Testis (tissue), 2 donors: ENCODE data around the gene VIT.

Experiments used
- POLR2A ChIP-seq: fragments of 450-650 bp; IDR thresholded peaks from one replicate; pipeline ENCODE4 v1.6.1; 2017; ENCODE audit warnings: antibody characterized with exemption, mild to moderate bottlenecking, moderate library complexity
- TF ChIP-seq, protein P1 (sequence below), 3 experiments: fragments of 450-650 bp in 2 of 3; fragments of 200-600 bp in 1 of 3; sonication (generic) in 1 of 3; IDR thresholded peaks; one replicate each; pipeline ENCODE4 v1.5.1; 2016 to 2019; ENCODE audit warnings: antibody characterized with exemption in 3 of 3, mild to moderate bottlenecking in 2 of 3, moderate library complexity in 1 of 3

DNA sequence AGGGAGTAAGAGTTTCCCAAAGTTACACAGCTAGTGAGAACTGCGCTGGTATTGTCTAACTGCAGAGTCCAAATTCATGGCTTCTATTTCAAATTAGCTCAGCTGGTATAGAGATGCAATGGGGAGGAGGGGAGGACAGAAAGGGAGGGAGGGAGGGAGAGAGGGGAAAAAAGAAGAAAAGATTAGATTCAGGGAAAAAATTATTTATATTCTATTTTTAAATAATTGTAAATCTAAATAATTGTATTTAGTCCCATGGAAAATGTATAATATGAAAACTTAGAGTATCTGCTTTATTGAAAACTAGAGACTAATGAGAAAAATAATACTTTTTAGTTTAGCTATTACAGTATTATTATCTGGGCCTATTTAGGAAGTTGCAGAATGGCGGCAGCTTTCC is 37.3 kb upstream of the VIT start:
- TF ChIP-seq POLR2A: no peak
- TF ChIP-seq, protein P1, sequence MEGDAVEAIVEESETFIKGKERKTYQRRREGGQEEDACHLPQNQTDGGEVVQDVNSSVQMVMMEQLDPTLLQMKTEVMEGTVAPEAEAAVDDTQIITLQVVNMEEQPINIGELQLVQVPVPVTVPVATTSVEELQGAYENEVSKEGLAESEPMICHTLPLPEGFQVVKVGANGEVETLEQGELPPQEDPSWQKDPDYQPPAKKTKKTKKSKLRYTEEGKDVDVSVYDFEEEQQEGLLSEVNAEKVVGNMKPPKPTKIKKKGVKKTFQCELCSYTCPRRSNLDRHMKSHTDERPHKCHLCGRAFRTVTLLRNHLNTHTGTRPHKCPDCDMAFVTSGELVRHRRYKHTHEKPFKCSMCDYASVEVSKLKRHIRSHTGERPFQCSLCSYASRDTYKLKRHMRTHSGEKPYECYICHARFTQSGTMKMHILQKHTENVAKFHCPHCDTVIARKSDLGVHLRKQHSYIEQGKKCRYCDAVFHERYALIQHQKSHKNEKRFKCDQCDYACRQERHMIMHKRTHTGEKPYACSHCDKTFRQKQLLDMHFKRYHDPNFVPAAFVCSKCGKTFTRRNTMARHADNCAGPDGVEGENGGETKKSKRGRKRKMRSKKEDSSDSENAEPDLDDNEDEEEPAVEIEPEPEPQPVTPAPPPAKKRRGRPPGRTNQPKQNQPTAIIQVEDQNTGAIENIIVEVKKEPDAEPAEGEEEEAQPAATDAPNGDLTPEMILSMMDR (IDR thresholded peaks at IDR 0.05): no peak
